GM19397 (cell line): Measurements from ENCODE around the gene ADAMTS18.
"Not testable (repeated sequence)": the region's sequence is repeated elsewhere in the genome, so short reads cannot be mapped to it uniquely, and the experiment has no call there.

Experiments
- ATAC-seq: cut with Tn5 transposase; IDR thresholded peaks from one replicate; pipeline ENCODE4 v1.9.1; 2021; ENCODE audit warnings: mild to moderate bottlenecking, moderate library complexity; ENCODE audit not compliant: unreplicated experiment

The ADAMTS18 gene, protein sequence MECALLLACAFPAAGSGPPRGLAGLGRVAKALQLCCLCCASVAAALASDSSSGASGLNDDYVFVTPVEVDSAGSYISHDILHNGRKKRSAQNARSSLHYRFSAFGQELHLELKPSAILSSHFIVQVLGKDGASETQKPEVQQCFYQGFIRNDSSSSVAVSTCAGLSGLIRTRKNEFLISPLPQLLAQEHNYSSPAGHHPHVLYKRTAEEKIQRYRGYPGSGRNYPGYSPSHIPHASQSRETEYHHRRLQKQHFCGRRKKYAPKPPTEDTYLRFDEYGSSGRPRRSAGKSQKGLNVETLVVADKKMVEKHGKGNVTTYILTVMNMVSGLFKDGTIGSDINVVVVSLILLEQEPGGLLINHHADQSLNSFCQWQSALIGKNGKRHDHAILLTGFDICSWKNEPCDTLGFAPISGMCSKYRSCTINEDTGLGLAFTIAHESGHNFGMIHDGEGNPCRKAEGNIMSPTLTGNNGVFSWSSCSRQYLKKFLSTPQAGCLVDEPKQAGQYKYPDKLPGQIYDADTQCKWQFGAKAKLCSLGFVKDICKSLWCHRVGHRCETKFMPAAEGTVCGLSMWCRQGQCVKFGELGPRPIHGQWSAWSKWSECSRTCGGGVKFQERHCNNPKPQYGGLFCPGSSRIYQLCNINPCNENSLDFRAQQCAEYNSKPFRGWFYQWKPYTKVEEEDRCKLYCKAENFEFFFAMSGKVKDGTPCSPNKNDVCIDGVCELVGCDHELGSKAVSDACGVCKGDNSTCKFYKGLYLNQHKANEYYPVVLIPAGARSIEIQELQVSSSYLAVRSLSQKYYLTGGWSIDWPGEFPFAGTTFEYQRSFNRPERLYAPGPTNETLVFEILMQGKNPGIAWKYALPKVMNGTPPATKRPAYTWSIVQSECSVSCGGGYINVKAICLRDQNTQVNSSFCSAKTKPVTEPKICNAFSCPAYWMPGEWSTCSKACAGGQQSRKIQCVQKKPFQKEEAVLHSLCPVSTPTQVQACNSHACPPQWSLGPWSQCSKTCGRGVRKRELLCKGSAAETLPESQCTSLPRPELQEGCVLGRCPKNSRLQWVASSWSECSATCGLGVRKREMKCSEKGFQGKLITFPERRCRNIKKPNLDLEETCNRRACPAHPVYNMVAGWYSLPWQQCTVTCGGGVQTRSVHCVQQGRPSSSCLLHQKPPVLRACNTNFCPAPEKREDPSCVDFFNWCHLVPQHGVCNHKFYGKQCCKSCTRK (N-terminal part only)

GRCh38 chr16:77434530-77435271 is at the start of gene ADAMTS18:
ADAMTS18 (minus strand) TSS chr16:77435034; CDS start chr16:77434695, 339 bp downstream.
- ATAC-seq, result no peak

DNA sequence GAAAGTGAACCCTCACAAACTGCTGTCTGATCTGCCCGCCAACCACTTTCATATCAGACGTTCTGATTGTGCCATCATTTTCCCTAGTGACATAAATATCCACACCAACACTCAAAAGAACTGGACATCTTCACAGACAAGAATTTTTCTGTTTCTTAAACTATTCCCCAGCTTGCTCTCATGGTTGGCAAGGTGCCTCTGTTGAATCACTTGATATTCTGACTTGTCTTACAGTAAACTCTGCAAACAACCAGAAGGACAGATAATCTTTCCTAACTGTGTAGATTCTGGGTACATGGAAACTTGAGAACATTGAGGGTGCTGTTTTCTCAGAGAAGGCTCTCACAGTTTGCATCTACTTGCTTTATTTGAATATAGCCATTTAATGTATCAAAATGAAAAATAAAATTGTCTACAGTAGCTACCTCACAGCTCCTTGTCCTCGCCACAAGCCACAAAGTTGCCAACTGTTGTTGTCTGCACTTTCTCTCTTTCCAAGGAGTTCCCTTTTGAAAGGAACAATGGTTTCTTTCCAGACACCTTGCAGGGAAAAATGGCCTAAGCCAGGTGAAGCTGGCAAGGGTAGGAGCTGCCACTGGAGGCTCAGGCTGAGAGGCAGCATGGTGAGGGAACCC is 46.0 kb upstream of the ADAMTS18 start:
- ATAC-seq, result no peak

DNA sequence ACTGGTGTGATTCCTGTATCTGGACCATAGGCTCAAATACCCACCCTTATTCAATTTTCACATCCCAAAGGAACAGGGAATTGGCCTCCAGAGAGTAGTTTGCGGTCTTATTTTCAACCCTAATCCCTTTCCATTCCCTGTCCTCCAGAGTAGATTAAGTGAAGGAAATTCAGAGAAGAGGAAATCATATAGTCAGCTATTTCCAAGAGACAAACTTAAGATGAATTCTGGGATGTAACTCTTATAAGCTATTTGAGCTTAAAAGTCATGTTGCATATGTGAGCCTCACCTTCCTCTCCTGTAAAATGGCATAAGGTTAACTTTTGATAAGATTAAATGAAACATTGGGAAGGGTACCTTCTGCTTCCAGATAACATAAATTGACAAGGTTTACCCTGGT is 37.4 kb upstream of the ADAMTS18 start:
- no peak for ATAC-seq

- no peak for ATAC-seq
Observed at GRCh38 chr16:77470851-77471250, 36.0 kb upstream of the ADAMTS18 start.

- ATAC-seq, result no peak
Observed at GRCh38 chr16:77469634-77470033, 34.8 kb upstream of the ADAMTS18 start.

GRCh38 chr16:77468831-77469230 is 34.0 kb upstream of the ADAMTS18 start:
- no peak for ATAC-seq

DNA sequence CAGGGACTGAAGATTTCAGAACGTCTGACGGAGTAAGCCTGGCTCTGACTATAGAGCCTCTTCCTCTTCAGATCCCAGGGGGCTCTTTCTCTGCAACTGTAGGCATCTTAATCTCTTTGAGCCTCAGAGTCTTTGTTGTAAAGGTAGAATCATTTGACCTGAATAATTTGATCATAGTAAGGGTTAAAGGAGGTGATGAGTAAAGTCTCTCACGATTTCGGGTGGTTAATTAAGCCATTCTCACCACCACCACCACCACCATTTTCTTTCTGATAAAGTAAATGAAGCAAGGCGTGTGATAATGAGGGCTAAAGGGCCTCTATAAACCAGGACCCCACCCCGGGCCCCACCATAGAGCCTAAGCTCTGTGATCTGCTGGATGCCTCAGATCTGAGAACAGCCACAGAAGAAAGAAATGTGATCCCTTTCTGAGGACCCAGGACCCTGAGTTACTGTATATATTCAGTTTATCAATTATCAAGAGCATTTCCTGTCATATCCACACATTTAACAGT is 33.0 kb upstream of the ADAMTS18 start:
- ATAC-seq, result no peak

- not testable (repeated sequence) for ATAC-seq
Observed at GRCh38 chr16:77463659-77464058, 28.8 kb upstream of the ADAMTS18 start.

DNA sequence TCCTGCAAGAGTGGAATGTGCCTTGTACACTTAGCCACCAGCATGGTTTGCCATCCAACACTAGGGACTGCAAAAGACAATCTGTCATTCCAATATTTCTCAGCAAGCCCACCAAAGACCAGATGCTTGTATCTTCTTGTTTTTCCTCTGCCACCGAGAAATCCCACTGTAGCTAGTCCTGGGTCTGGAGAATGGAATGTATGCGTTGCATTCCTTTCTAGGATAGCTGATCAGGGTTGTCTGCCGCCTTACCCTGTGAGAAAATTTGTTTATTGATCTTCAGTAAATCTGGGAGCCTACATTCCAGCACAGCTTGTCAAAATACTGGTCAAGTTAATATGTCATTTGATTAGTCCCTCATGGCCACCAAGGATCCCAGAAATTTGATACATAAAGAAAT is 28.1 kb upstream of the ADAMTS18 start:
- no peak for ATAC-seq

GRCh38 chr16:77459534-77460254 is 24.9 kb upstream of the ADAMTS18 start:
- no peak for ATAC-seq

- no peak for ATAC-seq
Observed at GRCh38 chr16:77457046-77457445, 22.2 kb upstream of the ADAMTS18 start.

DNA sequence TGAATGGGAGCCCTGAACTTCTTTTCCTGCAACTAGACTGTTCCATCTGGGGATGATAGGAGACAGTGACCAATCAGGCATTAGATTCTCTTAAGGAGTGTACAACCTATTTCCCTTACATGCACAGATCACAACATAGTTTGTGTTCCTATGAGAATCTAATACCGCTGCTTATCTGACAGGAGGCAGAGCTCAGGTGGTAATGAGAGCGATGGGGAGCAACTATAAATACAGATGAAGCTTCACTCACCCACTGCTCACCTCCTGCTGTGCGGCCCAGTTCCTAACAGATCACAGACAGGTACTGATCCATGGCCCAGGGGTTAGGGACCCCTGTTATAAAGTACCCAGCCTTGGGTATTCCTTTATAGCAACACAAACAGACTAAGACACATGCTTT is 17.4 kb upstream of the ADAMTS18 start:
- no peak for ATAC-seq

GRCh38 chr16:77450790-77451487 is 16.1 kb upstream of the ADAMTS18 start:
- no peak for ATAC-seq

DNA sequence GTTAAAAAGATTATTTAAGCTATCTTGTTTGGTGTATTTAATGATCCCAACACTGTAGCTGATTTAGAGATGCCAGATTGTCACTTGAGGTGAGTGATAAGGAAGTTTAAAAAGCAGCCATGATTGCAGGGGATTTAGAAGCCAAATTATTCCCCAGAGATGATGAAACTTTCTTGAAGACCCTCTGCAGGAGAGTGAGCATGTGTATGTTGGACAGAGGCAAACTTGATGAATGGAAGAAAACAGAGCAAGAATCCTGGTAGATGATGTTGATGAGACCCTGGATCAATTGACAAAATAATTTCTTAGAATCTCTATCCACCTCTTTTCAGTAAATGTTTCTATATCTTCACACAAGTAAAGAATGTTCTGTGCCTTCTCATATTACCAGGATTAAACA is 14.4 kb upstream of the ADAMTS18 start:
- no peak for ATAC-seq

DNA sequence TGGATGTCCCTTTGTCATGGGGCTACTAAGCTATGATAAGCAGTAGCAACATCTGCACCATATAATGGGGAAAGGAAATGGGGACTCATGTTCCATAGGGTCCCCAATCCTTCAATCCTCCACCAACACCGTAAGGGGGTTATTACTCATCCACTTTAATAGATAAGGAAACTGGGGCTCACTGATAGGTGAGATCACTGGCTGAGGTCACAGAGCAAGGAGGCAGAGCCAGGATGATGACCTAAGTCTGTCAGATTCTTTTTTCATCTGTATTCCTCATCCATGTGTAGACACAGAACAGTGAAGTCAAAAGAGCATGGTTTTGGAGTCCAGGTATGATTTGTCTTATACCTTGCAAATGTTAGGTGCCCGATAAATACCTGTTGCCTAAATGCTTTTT is 10.5 kb upstream of the ADAMTS18 start:
- ATAC-seq, result no peak

DNA sequence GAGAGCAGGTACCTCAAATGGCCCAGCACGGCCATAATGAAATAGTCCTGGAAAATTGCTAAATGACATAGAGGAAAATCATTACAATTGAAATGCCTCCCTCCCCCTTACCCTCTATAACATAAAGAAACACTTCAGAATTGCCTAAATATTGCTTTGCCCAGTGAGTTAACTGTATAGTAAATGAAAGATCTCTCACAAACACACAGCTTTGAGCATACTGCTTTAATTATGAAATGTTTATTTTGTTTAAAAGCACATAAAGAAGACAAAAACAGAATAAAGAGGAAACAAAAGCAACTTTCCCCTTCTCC is 9.3 kb upstream of the ADAMTS18 start:
- ATAC-seq, result no peak

DNA sequence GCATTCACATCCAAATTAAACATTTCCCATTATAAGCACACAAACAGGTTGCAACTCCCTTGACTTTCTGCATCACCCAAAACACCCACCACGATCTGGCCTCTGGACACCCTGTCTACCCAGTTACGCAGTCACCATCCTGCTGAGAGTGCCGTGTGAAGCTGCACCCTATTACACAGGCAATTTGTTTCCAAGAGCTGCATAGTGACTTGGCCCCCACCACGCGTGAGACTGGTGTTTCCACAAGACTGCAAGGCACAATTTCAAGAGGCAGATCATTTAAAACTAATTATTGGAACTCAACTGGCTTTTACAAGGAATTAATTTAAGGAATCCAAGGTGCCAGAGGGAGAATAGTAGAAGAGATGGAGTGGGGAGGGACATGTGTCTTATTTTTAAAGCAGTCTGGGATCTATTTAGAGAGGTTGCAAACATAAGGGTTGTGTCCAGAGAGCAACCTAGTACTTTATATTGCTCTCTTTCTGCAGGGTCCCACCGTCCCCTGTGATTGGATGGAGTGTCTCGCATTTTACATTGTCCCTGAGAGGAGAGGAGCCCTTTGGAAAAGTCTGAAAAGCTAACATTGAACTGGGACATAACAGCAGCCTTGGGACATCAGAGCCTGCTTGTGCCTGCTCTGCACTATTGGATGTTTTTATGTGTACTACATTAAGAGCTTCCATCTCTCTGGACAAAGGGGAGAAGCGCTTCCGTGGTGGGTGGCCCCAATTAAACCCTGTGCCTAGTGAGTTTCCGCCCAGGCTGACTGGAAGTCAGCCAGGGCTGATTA is 8.7 kb upstream of the ADAMTS18 start:
- ATAC-seq, result no peak

DNA sequence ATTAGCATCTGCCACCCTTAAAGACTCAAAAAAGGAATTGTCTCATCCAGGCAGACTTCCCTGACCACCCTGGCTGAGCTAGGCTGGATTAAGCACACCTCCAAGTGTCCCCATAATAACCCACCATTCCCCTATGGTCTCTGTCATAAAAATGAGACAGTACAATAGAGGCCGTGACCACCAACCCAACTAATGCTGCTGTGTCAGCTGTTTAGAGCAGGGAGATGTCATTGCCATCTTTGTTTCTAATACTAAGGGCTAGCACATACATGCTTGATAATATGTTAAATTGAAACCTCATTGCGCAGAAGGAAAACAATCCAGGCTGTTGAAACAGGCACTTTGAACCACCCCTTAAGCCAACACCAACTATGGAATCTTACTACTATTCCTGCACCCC is 7.2 kb upstream of the ADAMTS18 start:
- ATAC-seq, result no peak
